Activated T-helper 2 cell treated with anti-CD3 and anti-CD28 coated beads, Interferon-gamma antibody, Interleukin-2, Interleukin-4, amounts not matched to agents 10 μg/mL and 5 μg/mL and 100 μg/mL, durations not matched to agents 14 hours and 24 hours and 36 hours (primary cell): ENCODE data around the gene WRAP53. TPM values are rescaled to one million over a fixed set of nuclear protein-coding genes. Genes with fewer than 3 reads are reported as not detected.

Experiments used
- DNase-seq: peaks from one replicate; pipeline ENCODE4 v3.0.0; 2021; ENCODE audit warnings: low spot score
- H3K27ac Mint-ChIP-seq: one replicate; pipeline ENCODE4 v1.8.0; 2021; ENCODE audit warnings: mixed read lengths
- H3K27me3 Mint-ChIP-seq: one replicate; pipeline ENCODE4 v1.8.0; 2021; ENCODE audit warnings: low read depth, mixed read lengths
- H3K36me3 Mint-ChIP-seq: one replicate; pipeline ENCODE4 v1.8.0; 2021; ENCODE audit warnings: low read depth, mixed read lengths
- H3K4me1 Mint-ChIP-seq: one replicate; pipeline ENCODE4 v1.8.0; 2021; ENCODE audit warnings: low read depth, mixed read lengths
- H3K4me3 Mint-ChIP-seq: one replicate; pipeline ENCODE4 v1.8.0; 2021; ENCODE audit warnings: low read depth, mild to moderate bottlenecking, moderate library complexity, mixed read lengths
- H3K9me3 Mint-ChIP-seq: one replicate; pipeline ENCODE4 v1.8.0; 2021; ENCODE audit warnings: mixed read lengths
- intact Hi-C: fragments of 100-400 bp; cut with micrococcal nuclease; formaldehyde crosslinking; loops from one replicate; pipeline ENCODE4 v1.15.1; 2023
- total RNA-seq: library from RNA; stranded (reverse); gene quantifications from 2 replicates; pipeline ENCODE4 v1.2.3, GENCODE V29; 2022

Gene WRAP53
- total RNA-seq, 1 donor from 2014 or later, result 33.2 TPM

DNA sequence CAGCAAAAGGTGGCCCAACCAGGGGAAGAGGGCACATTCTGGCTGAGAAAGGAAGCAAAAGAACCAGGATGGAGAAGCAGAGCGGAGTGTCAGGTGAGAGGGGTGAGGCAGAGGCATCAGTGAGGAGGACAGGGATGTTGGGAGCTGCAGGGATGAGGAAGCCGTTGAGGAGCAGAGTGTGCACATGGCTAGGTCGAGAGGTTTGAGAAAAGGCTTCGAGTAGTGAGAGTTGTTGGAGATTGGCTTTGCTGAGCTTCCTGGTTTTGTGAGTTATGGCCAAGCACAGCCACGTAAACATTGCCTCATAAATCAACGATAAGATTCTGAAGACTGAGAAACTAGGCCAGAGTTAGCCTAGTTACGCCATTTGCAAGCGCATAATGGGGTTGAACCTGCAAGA, 56.1 kb downstream of the WRAP53 start:
- no peaks in the 10 kb centered on the region for H3K4me1 Mint-ChIP-seq
- no peaks in the 10 kb centered on the region for H3K9me3 Mint-ChIP-seq
- peaks cover 22% of the 10 kb centered on the region for H3K27me3 Mint-ChIP-seq
- no peak overlapping the region for H3K27ac Mint-ChIP-seq
- intact Hi-C loops, result loop anchor here (10.0 kb wide), 1 partner anchor 250 kb away; no protein-coding TSS in a partner anchor
- no peak overlapping the region for H3K4me3 Mint-ChIP-seq
- DNase-seq, result no peak
- no peaks in the 10 kb centered on the region for H3K36me3 Mint-ChIP-seq

- no peaks in the 10 kb centered on the region for H3K9me3 Mint-ChIP-seq
- no peak overlapping the region for H3K4me3 Mint-ChIP-seq
- DNase-seq, result no peak
- H3K27me3 Mint-ChIP-seq, result peaks cover 18% of the 10 kb centered on the region
- H3K27ac Mint-ChIP-seq, result no peak overlapping the region
- no peaks in the 10 kb centered on the region for H3K36me3 Mint-ChIP-seq
- intact Hi-C loops, result loop anchor here (10.0 kb wide), 1 partner anchor 249 kb away; no protein-coding TSS in a partner anchor
- H3K4me1 Mint-ChIP-seq, result no peaks in the 10 kb centered on the region
Measured at GRCh38 chr17:7745748-7746470, 57.6 kb downstream of the WRAP53 start.

- H3K27ac Mint-ChIP-seq, result no peak overlapping the region
- peaks cover 16% of the 10 kb centered on the region for H3K27me3 Mint-ChIP-seq
- DNase-seq, result no peak
- H3K36me3 Mint-ChIP-seq, result no peaks in the 10 kb centered on the region
- intact Hi-C loops, result loop anchor here (10.0 kb wide), 1 partner anchor 247 kb away; no protein-coding TSS in a partner anchor
- no peak overlapping the region for H3K4me3 Mint-ChIP-seq
- no peaks in the 10 kb centered on the region for H3K4me1 Mint-ChIP-seq
- no peaks in the 10 kb centered on the region for H3K9me3 Mint-ChIP-seq
Measured at GRCh38 chr17:7747635-7748071, 59.4 kb downstream of the WRAP53 start.

GRCh38 chr17:7748076-7748775, 59.9 kb downstream of the WRAP53 start:
- Mint-ChIP-seq H3K27me3 (peaks cover 15% of the 10 kb centered on the region), H3K27ac (no peak overlapping the region), H3K4me1 (no peaks in the 10 kb centered on the region), H3K4me3 (no peak overlapping the region), H3K36me3 (no peaks in the 10 kb centered on the region), H3K9me3 (no peaks in the 10 kb centered on the region)
- no peak for DNase-seq
- intact Hi-C loops, result loop anchor here (10.0 kb wide), 1 partner anchor 247 kb away; no protein-coding TSS in a partner anchor

GRCh38 chr17:7750321-7750821, 62.1 kb downstream of the WRAP53 start:
- Mint-ChIP-seq H3K9me3 (no peaks in the 10 kb centered on the region), H3K27me3 (peaks cover 13% of the 10 kb centered on the region), H3K27ac (no peak overlapping the region), H3K4me3 (no peak overlapping the region), H3K4me1 (no peaks in the 10 kb centered on the region), H3K36me3 (no peaks in the 10 kb centered on the region)
- no peak for DNase-seq
- intact Hi-C loops, result no loop called here

Other genes with a start within 250 kb of the WRAP53 start
- gene FGF11, start 249.0 kb upstream of the WRAP53 start, total RNA-seq, result 4.8 and 6.1 TPM in 2 replicates
- 6.6 and 6.9 TPM in 2 replicates for gene CHRNB1, start 243.4 kb upstream of the WRAP53 start, total RNA-seq
- gene ZBTB4, start 208.8 kb upstream of the WRAP53 start, total RNA-seq, result 20.2 and 20.3 TPM in 2 replicates
- gene SLC35G6, start 207.0 kb upstream of the WRAP53 start, total RNA-seq, result not detected in 2 replicates
- 247 and 261 TPM in 2 replicates for gene POLR2A, start 204.1 kb upstream of the WRAP53 start, total RNA-seq
- 31.8 and 36.0 TPM in 2 replicates for gene TNFSF12, start 139.4 kb upstream of the WRAP53 start, total RNA-seq
- 2.9 and 3.5 TPM in 2 replicates for gene TNFSF13, start 129.7 kb upstream of the WRAP53 start, total RNA-seq
- gene SENP3, start 126.6 kb upstream of the WRAP53 start, total RNA-seq, result 64.9 and 69.6 TPM in 2 replicates
- gene CD68, start 108.8 kb upstream of the WRAP53 start, total RNA-seq, result 9.6 and 10.1 TPM in 2 replicates
- gene MPDU1, start 104.6 kb upstream of the WRAP53 start, total RNA-seq, result 98.6 and 106 TPM in 2 replicates
- gene SOX15, start 98.4 kb upstream of the WRAP53 start, total RNA-seq, result 0.21 and 0.60 TPM in 2 replicates
- gene FXR2, start 73.6 kb upstream of the WRAP53 start, total RNA-seq, result 59.0 and 63.1 TPM in 2 replicates
- gene SAT2, start 60.7 kb upstream of the WRAP53 start, total RNA-seq, result 25.4 and 27.9 TPM in 2 replicates
- 0.46 TPM in 1 of 2 replicates, not detected in the other for gene SHBG, start 58.3 kb upstream of the WRAP53 start, total RNA-seq
- 0.32 and 0.37 TPM in 2 replicates for gene ATP1B2, start 37.6 kb upstream of the WRAP53 start, total RNA-seq
- 165 and 174 TPM in 2 replicates for gene TP53, start 987 bp upstream of the WRAP53 start, total RNA-seq
- gene EFNB3, start 16.7 kb downstream of the WRAP53 start, total RNA-seq, result not detected in 2 replicates
- not detected in 2 replicates for gene DNAH2, start 29.3 kb downstream of the WRAP53 start, total RNA-seq
- gene KDM6B, start 145.7 kb downstream of the WRAP53 start, total RNA-seq, result 96.0 and 99.6 TPM in 2 replicates
- gene TMEM88, start 166.6 kb downstream of the WRAP53 start, total RNA-seq, result 4.1 and 6.1 TPM in 2 replicates
- gene NAA38, start 169.1 kb downstream of the WRAP53 start, total RNA-seq, result 52.6 and 53.0 TPM in 2 replicates
- 8.8 and 10.5 TPM in 2 replicates for gene CYB5D1, start 169.5 kb downstream of the WRAP53 start, total RNA-seq
- 158 and 164 TPM in 2 replicates for gene CHD3, start 200.3 kb downstream of the WRAP53 start, total RNA-seq
- 4.8 and 5.0 TPM in 2 replicates for gene RNF227, start 227.8 kb downstream of the WRAP53 start, total RNA-seq
- 9.9 and 11.3 TPM in 2 replicates for gene KCNAB3, start 241.4 kb downstream of the WRAP53 start, total RNA-seq
- gene TRAPPC1, start 243.5 kb downstream of the WRAP53 start, total RNA-seq, result 156 and 190 TPM in 2 replicates
- gene CNTROB, start 243.7 kb downstream of the WRAP53 start, total RNA-seq, result 60.0 and 60.3 TPM in 2 replicates